OCI-LY7 (cell line): ENCODE measurements around the gene TOP3A.

Source experiments
- EZH2phosphoT487 ChIP-seq: fragments of 200-600 bp; sonication (generic); IDR thresholded peaks from 2 replicates; pipeline ENCODE4 v1.6.1; 2018; ENCODE audit warnings: low read depth, borderline replicate concordance, mild to moderate bottlenecking, mixed run types, antibody characterized with exemption, low read length, moderate library complexity, mixed read lengths
- TF ChIP-seq, protein P1 (sequence below): fragments of 200-600 bp; sonication (generic); conservative IDR thresholded peaks from 2 replicates; pipeline ENCODE4 v1.5.1; 2014; ENCODE audit warnings: mild to moderate bottlenecking, antibody characterized with exemption, low read length, moderate library complexity, mixed read lengths

DNA sequence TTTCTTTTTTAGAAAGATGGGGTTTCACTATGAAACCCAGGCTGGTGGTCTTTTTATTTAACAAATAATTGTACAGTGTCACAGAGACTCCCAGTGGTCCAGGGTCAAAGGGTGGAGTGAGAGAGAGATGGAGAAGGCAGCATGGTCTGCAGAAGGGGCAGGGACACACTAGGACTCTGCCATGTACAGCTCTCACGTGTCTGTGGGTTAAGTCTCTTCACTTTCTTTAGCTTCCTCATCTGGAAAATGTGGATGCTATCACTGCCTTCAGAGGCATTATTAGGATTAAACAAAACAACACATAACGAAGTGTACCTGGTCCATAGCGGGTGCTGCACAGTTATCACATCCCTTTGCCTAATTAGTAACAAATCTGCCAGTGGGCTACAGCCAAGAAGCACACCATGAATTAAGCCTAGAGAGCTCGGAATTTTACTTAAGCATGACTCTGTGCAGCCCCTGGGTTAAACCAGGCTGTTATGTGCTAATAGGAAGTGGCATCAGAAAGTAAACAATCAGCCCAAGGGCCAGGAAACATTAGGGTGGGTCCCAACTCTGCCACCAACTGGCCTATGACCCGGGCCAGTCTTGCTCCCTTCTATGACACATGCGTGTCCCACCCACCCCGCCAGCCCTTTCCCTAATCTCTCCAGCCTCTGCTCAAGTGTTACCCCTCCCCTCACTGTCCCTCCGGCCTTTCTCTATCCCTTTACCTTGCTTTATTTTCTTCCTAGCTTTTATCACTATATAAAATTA is 13.9 kb downstream of the TOP3A start:
- TF ChIP-seq, protein P1, sequence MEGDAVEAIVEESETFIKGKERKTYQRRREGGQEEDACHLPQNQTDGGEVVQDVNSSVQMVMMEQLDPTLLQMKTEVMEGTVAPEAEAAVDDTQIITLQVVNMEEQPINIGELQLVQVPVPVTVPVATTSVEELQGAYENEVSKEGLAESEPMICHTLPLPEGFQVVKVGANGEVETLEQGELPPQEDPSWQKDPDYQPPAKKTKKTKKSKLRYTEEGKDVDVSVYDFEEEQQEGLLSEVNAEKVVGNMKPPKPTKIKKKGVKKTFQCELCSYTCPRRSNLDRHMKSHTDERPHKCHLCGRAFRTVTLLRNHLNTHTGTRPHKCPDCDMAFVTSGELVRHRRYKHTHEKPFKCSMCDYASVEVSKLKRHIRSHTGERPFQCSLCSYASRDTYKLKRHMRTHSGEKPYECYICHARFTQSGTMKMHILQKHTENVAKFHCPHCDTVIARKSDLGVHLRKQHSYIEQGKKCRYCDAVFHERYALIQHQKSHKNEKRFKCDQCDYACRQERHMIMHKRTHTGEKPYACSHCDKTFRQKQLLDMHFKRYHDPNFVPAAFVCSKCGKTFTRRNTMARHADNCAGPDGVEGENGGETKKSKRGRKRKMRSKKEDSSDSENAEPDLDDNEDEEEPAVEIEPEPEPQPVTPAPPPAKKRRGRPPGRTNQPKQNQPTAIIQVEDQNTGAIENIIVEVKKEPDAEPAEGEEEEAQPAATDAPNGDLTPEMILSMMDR, result no peak
- TF ChIP-seq EZH2phosphoT487, result no peak
